Common myeloid progenitor, CD34-positive (primary cell): ENCODE data around the gene USP32.

Source experiments
- CTCF ChIA-PET: fragments of 350-600 bp; sonication (Branson Sonifier 250); formaldehyde crosslinking; loops from one replicate; lab custom pipeline; 2021; ENCODE audit warnings: antibody characterized with exemption; lab: Charles Lee
- POLR2A ChIA-PET: fragments of 350-600 bp; sonication (Branson Sonifier 250); formaldehyde crosslinking; loops from one replicate; lab custom pipeline; 2021; ENCODE audit warnings: antibody characterized with exemption; lab: Charles Lee
- DNase-seq, 3 donors: peaks; one replicate each; pipeline versions ENCODE4 v3.0.0 to v3.0.0-alpha.2; 2013
- H3K27ac ChIP-seq, 2 experiments: 1 replicate in 1 of 2; 2 replicates in 1 of 2; pipeline ENCODE4 v1.7.0; 2013; ENCODE audit warnings: inconsistent platforms in 2 of 2, low read length in 2 of 2, mild to moderate bottlenecking in 2 of 2, low read depth in 1 of 2, moderate library complexity in 1 of 2; ENCODE audit not compliant: severe bottlenecking in 2 of 2, insufficient read depth in 1 of 2, poor library complexity in 1 of 2
- H3K27me3 ChIP-seq, 5 experiments: replicated peaks in 2 of 5; 1 replicate in 3 of 5; 2 replicates in 2 of 5; pipeline versions ENCODE4 v1.6.1 to v1.7.0; 2013; ENCODE audit warnings: low read length in 4 of 5, mild to moderate bottlenecking in 2 of 5, moderate library complexity in 2 of 5, inconsistent platforms in 1 of 5; ENCODE audit not compliant: insufficient read depth in 5 of 5, control insufficient read depth in 4 of 5
- H3K36me3 ChIP-seq, 4 experiments: 1 replicate in 2 of 4; 2 replicates in 2 of 4; pipeline versions ENCODE4 v1.6.1 to v1.7.0; 2013; ENCODE audit warnings: low read length in 3 of 4, control low read depth in 1 of 4, mild to moderate bottlenecking in 1 of 4; ENCODE audit not compliant: control insufficient read depth in 4 of 4, insufficient read depth in 4 of 4
- H3K4me1 ChIP-seq, 4 experiments: 1 replicate in 3 of 4; 2 replicates in 1 of 4; pipeline versions ENCODE4 v1.6.1 to v1.7.1; 2013; ENCODE audit warnings: low read length in 3 of 4, mild to moderate bottlenecking in 3 of 4, control low read depth in 1 of 4, inconsistent platforms in 1 of 4, moderate library complexity in 1 of 4; ENCODE audit not compliant: control insufficient read depth in 4 of 4, insufficient read depth in 4 of 4; ENCODE audit errors: control extremely low read depth in 1 of 4
- H3K4me3 ChIP-seq, 7 experiments: 1 replicate in 4 of 7; 2 replicates in 3 of 7; pipeline versions ENCODE4 v1.5.1 to v1.7.0; 2013; ENCODE audit warnings: mild to moderate bottlenecking in 7 of 7, low read length in 6 of 7, moderate library complexity in 6 of 7, inconsistent platforms in 2 of 7, low read depth in 2 of 7, control low read depth in 1 of 7; ENCODE audit not compliant: insufficient read depth in 4 of 7, control insufficient read depth in 1 of 7; ENCODE audit errors: extremely low read depth in 1 of 7
- H3K9me3 ChIP-seq, 5 experiments: 1 replicate in 4 of 5; 2 replicates in 1 of 5; pipeline versions ENCODE4 v1.6.1 to v1.7.1; 2013; ENCODE audit warnings: low read length in 4 of 5, mild to moderate bottlenecking in 2 of 5, inconsistent platforms in 1 of 5, low read depth in 1 of 5, moderate library complexity in 1 of 5; ENCODE audit not compliant: control insufficient read depth in 4 of 5, insufficient read depth in 2 of 5; ENCODE audit errors: control extremely low read depth in 1 of 5
- WGBS: methylation state at CpG from one replicate; pipeline ENCODE4 v1.1.5; 2013; ENCODE audit not compliant: insufficient coverage; 5-methylcytosine and 5-hydroxymethylcytosine counted together

Gene USP32

DNA sequence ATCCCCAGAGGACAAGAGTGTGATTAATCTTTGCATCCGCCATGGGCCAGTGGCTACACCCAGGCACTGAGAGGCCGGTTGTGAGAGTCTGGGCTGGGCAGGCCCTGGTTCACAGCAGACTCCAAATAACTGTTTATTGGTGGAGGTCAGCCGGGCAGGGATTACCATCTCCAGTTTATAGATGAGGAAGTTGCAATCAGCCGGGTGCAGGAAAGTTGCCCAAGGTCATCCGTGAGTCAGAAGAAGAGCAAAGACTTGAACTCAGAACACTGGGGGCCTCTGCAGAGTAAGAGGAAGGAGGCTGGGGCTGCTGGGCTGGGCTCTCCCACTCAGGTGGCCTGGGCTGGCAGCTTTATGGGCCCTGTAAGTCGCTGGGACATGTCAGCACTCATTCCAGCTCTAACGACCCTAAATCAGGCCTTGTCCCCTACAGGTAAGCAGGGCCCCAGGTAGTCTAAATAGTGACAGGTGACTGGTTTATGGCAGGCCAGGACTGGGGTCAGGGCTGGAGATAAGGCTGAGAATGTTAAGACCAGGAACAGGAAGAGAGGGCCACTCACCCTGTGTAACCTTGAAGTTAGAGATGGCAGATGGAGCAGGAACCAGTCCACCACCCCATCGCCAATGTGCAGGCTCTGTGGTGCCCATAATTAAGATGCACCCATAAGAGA lies 244.2 kb downstream of the USP32 start:
- DNase-seq = no peak
- POLR2A ChIA-PET = no interaction called here
- H3K9me3 ChIP-seq = peaks cover 0 to 2% (median 0%) of the 10 kb centered on the region in 5 experiments
- CTCF ChIA-PET = interaction anchor here (0.5 to 0.9 kb wide), 2 partner anchors 11 to 323 kb away, joined by 3 read pairs; no protein-coding TSS in a partner anchor
- WGBS = 90% methylated on average over 6 of the region's 8 CpGs
- peaks cover 0 to 93% (median 32%) of the 10 kb centered on the region in 5 experiments for H3K27me3 ChIP-seq
- H3K27ac ChIP-seq = no peak overlapping the region
- no peaks in the 10 kb centered on the region for H3K36me3 ChIP-seq
- H3K4me1 ChIP-seq = peaks cover 0 to 23% (median 21%) of the 10 kb centered on the region in 4 experiments
- H3K4me3 ChIP-seq = no peak overlapping the region

DNA sequence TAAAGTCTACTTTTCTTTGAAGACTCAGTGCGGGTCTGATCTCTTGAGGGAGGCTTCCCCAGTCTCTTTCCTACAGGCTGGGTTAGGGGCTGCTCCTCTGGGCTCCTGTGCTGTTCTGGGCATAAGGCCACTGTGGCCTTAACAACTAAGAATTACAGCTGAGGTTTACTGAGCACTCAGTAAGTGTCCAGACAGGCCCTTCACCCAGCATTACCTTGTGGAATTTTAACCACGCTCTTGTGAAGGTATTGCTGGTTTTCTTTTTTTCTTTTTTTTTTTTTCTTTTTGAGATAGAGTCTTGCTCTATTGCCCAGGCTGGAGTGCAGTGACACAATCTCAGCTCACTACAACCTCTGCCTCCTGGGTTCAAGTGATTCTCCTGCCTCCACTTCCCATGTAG lies 245.7 kb downstream of the USP32 start:
- 100% methylated on average over 1 of the region's 2 CpGs for whole genome bisulfite sequencing
- Histone ChIP-seq H3K4me3 (no peak overlapping the region), H3K27ac (no peak overlapping the region), H3K4me1 (peaks cover 0 to 35% (median 30%) of the 10 kb centered on the region in 4 experiments), H3K27me3 (peaks cover 0 to 93% (median 34%) of the 10 kb centered on the region in 5 experiments), H3K9me3 (no peaks in the 10 kb centered on the region), H3K36me3 (no peaks in the 10 kb centered on the region)
- DNase-seq = no peak
- POLR2A ChIA-PET = no interaction called here
- CTCF ChIA-PET = interaction anchor here (1.0 kb wide), 1 partner anchor 529 kb away, joined by 3 read pairs; no protein-coding TSS in a partner anchor

DNA sequence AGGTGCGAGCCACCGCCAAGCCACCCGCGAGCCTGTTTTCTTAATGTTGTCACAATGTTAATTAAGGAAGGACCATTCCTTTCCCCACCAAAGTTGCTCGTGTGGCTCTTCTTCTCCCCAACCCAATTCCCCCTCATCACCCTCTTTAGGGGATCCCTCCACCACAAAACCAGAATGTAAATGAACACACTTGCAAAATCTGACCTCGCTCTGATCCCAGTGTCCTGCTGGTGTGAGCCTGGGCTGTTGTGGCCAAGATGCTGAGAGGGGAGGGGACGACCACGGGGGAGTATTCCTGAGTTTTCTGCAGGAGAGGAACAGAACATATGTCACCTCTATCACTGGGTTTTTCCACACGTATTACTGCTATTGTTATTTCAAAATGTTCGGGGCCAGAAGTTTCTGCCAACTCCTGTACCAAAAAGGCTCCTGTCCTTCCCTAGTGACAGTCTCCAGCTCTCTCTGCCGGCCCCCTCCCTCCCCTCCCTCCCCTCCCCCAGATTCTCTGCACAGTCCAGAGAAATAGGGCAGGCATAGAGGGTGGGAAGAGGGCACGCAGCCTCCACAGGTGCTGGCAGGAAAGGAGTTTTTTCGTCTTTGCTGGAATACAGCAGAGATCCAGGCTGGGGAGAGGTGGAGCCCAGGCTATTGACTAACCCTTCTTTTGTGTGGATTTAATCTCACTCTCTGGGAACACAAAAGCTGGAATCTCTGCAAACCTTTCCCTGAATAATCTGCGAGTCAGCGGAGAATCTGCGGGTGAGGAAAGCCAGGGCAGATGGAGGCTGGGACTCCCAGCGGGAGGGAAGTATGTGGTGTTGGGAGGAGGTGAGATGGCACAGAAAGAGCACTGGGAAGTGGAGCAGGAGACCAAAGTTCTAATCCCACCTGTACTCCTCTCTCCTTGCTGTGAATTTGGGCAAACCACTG lies 246.7 kb downstream of the USP32 start:
- POLR2A ChIA-PET = no interaction called here
- Histone ChIP-seq H3K4me3 (no peak overlapping the region), H3K4me1 (peaks cover 0 to 33% (median 28%) of the 10 kb centered on the region in 4 experiments), H3K9me3 (no peaks in the 10 kb centered on the region), H3K36me3 (no peaks in the 10 kb centered on the region), H3K27ac (no peak overlapping the region), H3K27me3 (peaks cover 0 to 94% (median 34%) of the 10 kb centered on the region in 5 experiments)
- WGBS = 57% methylated on average over 5 of the region's 17 CpGs
- no peak for DNase-seq
- CTCF ChIA-PET = interaction anchor here (1.0 kb wide), 1 partner anchor 24 kb away, joined by 3 read pairs; no protein-coding TSS in a partner anchor

DNA sequence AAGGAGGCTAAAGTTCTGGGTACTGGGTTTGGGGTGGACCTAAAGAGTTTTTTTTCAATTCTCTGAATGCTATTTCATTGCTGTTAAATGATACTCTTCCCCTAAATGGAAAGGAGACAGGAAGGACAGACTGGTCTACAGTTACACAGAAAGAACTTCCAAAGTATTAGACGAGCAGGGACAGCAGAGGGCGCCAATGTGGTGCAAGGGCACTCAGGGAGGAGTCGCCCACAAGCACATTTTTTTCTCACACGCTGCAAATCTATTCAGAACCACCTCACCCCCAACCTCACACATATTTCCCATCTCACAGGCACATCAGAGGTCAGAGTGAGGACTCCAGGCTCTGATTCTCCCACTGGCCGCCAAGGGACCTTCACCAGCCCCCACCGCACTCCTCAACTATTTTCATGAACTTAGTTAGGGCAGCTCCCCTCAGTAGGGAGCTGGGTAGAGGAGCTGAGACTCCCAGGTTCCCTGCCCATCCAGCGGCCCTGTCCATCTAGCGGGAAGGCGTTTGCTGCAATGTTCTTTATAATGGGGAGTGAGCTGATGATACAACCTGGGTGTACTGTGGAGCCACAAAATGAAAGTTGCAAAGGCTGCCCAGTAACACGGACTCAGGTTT lies 248.9 kb downstream of the USP32 start:
- H3K27me3 ChIP-seq = peaks cover 0 to 94% (median 37%) of the 10 kb centered on the region in 5 experiments
- 14% methylated on average over 7 of the region's 10 CpGs for WGBS
- H3K9me3 ChIP-seq = no peaks in the 10 kb centered on the region
- H3K36me3 ChIP-seq = no peaks in the 10 kb centered on the region
- H3K4me1 ChIP-seq = peaks cover 0 to 37% (median 30%) of the 10 kb centered on the region in 4 experiments
- POLR2A ChIA-PET = no interaction called here
- DNase-seq = peak; percentile 79 to 88 (median 86)
- CTCF ChIA-PET = interaction anchor here (0.6 to 2.1 kb wide), 14 partner anchors 13 to 292 kb away, joined by 3 to 12 read pairs (median 3); no protein-coding TSS in a partner anchor
- H3K4me3 ChIP-seq = peak overlapping the region in 4 of 7 experiments; percentile 2 to 31 (median 9)
- no peak overlapping the region for H3K27ac ChIP-seq

DNA sequence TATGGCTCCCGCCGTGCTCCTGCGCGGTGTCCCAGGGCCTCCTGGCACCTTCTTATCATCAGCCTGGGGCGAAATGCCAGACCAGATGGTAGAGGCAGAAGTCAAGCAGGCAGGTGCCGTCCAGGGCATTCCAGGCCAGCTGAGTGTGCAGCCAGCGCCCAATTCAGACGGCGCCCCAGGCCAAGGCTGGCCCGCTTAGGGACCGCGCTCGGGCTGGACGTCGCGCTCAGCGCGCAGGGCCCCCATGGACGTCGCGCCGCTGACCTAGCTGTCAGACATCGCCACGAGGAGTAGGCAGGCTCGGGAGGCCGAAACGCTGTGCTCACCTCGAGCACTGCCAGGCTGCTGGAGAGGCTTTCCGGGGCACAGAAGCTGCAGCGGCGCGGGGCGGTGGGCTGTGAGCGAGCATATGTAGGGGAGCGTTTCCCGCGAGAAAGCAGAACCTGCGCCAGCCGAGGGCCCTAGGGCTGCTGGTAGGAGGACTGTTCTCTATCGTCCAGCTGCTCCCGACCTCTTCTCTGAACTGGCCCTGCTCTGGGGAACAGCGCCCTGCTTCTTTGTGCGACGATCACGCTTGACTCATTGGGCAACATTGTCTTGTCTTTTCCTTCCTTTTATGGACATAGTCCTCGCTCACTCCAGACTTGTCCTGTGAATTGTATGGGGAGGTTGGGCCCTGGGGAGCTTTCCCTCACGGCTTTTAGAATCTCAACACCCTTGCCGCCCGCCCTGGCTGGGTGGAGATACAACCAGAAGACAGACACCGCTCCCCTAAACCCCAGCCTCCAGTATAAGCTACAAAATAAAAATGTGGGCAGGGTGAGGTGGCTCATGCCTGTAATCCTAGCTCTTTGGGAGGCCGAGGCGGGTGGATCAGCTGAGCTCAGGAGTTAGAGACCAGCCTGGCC lies 250.6 kb downstream of the USP32 start:
- no peak overlapping the region for H3K27ac ChIP-seq
- POLR2A ChIA-PET = interaction anchor here (0.6 kb wide), 1 partner anchor 318 kb away, joined by 3 read pairs; no protein-coding TSS in a partner anchor
- CTCF ChIA-PET = interaction anchor here (0.7 to 3.4 kb wide), 13 partner anchors 11 to 63 kb away, joined by 3 to 25 read pairs (median 3); no protein-coding TSS in a partner anchor
- peaks cover 0 to 92% (median 33%) of the 10 kb centered on the region in 5 experiments for H3K27me3 ChIP-seq
- peak overlapping the region in 5 of 7 experiments; percentile 4 to 50 (median 37) for H3K4me3 ChIP-seq
- DNase-seq = peak in 1 of 3 donors; percentile 42
- H3K9me3 ChIP-seq = no peaks in the 10 kb centered on the region
- peaks cover 0 to 37% (median 30%) of the 10 kb centered on the region in 4 experiments for H3K4me1 ChIP-seq
- H3K36me3 ChIP-seq = no peaks in the 10 kb centered on the region
- 6% methylated on average over 37 of the region's 52 CpGs for WGBS
